ENCODE measurements around the gene PDE6A. TPM values are rescaled to one million over a fixed set of nuclear protein-coding genes. Genes with fewer than 3 reads are reported as not detected.

Gene PDE6A
- total and polyA plus RNA-seq, 2 donors (not counting 3 experiments of a cell fraction or from before 2014, with no cell fraction given) = not detected

DNA sequence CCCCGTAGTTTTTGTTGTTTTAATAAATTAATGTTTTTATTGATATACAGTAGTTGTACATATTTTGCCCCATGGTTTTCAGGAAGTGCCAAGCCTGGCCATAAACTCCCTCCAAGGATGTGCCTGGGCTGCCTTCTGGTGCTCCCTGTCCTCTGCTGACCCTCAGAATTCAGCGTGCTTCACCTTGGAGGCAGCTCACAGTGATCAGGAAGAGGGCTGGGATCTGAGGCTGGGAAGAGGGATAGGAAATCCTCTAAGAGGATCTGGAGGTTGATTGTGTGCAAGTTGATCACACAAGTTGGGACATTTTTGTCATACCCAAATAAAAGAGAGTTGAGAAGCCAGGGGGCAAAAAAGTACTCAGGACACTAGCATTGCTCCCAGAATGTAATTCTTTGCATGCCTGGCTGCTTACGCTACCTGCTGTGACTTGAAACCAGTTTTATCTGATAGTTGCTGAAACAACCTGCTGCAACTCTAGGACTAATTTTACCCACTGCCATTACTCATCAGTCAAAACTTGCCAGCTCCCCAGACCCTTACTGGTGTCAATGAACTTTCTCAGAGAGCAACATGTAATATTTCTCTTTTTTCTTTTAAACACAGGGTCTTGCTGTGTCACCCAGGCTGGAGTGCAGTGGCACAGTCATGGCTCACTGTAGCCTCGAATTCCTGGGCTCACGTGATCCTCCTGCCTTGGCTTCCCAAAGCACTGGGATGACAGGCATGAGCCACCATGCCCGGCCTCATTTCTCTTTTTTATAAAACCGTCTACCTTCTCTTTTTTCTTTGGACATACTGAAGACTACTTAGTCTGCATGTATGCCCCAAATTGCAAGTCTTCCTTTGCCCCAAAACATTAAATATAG is 29.0 kb downstream of the PDE6A start:
- Histone ChIP-seq H3K9me3 (replicated peaks; ENCODE audit: control insufficient read depth, insufficient read depth, low read length) (no peaks in the 10 kb centered on the region), H3K36me3 (ENCODE audit: control insufficient read depth in 2 of 2, extremely low read depth in 1 of 2, insufficient read depth in 2 of 2, low read length in 2 of 2) (no peaks in the 10 kb centered on the region), H3K79me2 (ENCODE audit: control insufficient read depth, insufficient read depth, low read length) (no peaks in the 10 kb centered on the region), H3K4me1 (ENCODE audit: control insufficient read depth, extremely low read depth, insufficient read depth, low read length) (peaks cover 28% of the 10 kb centered on the region), H3K27me3 (ENCODE audit: control insufficient read depth in 2 of 2, insufficient read depth in 2 of 2, low read length in 2 of 2) (no peaks in the 10 kb centered on the region), H2AFZ (ENCODE audit: low read depth, low read length) (no peak overlapping the region), H4K20me1 (replicated peaks; ENCODE audit: control insufficient read depth, extremely low read depth, insufficient read depth, low read length) (no peaks in the 10 kb centered on the region), H3K9ac (replicated peaks; ENCODE audit: extremely low read depth, insufficient read depth, low read length) (no peak overlapping the region), H3K9me1 (replicated peaks; ENCODE audit: control insufficient read depth, extremely low read depth, insufficient read depth, low read length) (no peaks in the 10 kb centered on the region), H3K27ac (ENCODE audit: insufficient read depth, low read depth, low read length) (no peak overlapping the region), H3K4me2 (ENCODE audit: insufficient read depth, low read length) (no peak overlapping the region), H3K4me3 (replicated peaks in 1 of 3; ENCODE audit: insufficient read depth in 1 of 3, low read depth in 1 of 3, low read length in 3 of 3) (no peak overlapping the region)
- no TSS peak for BruUV-seq (replicated peaks)
- dilution Hi-C loops (cut with MboI; ENCODE audit: extremely low pct_ligation_motif_present, low sequenced_read_pairs) (no loop called here), intact Hi-C loops (cut with micrococcal nuclease) (loop anchor here (2.0 kb wide), 1 partner anchor 23 kb away; no protein-coding TSS in a partner anchor)
- TF ChIP-seq, protein P1, sequence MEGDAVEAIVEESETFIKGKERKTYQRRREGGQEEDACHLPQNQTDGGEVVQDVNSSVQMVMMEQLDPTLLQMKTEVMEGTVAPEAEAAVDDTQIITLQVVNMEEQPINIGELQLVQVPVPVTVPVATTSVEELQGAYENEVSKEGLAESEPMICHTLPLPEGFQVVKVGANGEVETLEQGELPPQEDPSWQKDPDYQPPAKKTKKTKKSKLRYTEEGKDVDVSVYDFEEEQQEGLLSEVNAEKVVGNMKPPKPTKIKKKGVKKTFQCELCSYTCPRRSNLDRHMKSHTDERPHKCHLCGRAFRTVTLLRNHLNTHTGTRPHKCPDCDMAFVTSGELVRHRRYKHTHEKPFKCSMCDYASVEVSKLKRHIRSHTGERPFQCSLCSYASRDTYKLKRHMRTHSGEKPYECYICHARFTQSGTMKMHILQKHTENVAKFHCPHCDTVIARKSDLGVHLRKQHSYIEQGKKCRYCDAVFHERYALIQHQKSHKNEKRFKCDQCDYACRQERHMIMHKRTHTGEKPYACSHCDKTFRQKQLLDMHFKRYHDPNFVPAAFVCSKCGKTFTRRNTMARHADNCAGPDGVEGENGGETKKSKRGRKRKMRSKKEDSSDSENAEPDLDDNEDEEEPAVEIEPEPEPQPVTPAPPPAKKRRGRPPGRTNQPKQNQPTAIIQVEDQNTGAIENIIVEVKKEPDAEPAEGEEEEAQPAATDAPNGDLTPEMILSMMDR (IDR thresholded peaks at IDR 0.05; ENCODE audit: extremely low read depth in 1 of 2, insufficient read depth in 1 of 2, low read depth in 1 of 2, low read length in 2 of 2) = no peak
- TF ChIP-seq JUN (IDR thresholded peaks at IDR 0.05; ENCODE audit: borderline replicate concordance, insufficient read depth, insufficient read length, low read depth) = no peak
- no peak for TF ChIP-seq MAX (IDR thresholded peaks at IDR 0.05; ENCODE audit: insufficient read depth, insufficient read length)
- TF ChIP-seq POLR2A (IDR thresholded peaks at IDR 0.05; ENCODE audit: low read depth, low read length) = no peak
- no peak for TF ChIP-seq GATA2 (IDR thresholded peaks at IDR 0.05; ENCODE audit: insufficient read depth, insufficient read length, low read depth, low read length)
- no peak for TF ChIP-seq FOS (IDR thresholded peaks at IDR 0.05; ENCODE audit: borderline replicate concordance, insufficient read depth, low read length)
- no peak for TF ChIP-seq POLR2AphosphoS5 (IDR thresholded peaks at IDR 0.05; ENCODE audit: insufficient read depth, low read depth, low read length)
- TF ChIP-seq MYC (IDR thresholded peaks at IDR 0.05; ENCODE audit: low read depth, low read length) = no peak
- TF ChIP-seq EZH2 (IDR thresholded peaks at IDR 0.05; ENCODE audit: borderline replicate concordance, low read depth, low read length, severe bottlenecking) = no peak
- no peak for DNase-seq (ENCODE audit: low read depth, low spot score)
- POLR2A ChIA-PET = no interaction called here
- CTCF ChIA-PET = interaction anchor here (0.7 to 1.9 kb wide), 3 partner anchors 10 to 87 kb away, joined by 3 to 6 read pairs (median 3); no protein-coding TSS in a partner anchor
- no peak for FAIRE-seq
